Central memory CD4-positive, alpha-beta T cell (primary cell): ENCODE measurements around the gene HIVEP3.

Source experiments
- DNase-seq: peaks from one replicate; pipeline ENCODE4 v3.0.0; 2022

Gene HIVEP3

DNA sequence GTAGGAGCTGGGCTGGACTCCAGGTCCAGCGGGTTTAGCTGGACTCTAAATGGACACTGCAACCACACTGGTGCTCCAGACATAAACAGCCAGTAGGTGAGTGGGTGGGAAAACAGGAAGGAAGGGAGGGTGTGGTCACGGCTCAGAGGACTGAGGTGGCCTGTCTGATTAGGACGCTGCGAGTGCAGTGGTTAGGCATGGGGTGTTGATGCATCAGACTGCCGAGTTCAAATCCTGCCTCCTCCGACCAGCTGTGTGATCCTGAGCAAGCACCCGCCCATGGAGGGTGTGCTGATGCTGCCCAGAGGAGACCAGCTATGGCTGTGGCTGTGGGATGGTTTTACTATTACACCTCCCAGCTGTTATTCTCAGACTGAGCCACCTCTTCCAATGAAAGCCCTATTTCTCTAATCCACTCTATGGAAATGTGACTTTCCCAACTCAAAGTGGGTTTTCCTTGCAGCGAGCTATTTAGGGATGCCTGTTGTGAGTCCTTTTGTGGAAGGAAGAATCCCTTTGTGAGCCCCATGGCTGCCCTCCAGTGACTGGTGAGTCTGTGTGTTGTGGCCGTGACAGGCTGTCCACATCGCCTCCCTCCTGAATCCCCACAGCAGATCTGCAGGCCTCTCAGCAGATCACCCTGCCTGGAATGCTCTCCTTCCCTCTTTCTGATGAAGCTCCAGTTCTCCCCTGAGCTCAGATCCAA, 377.7 kb downstream of the HIVEP3 start:
- no peak for DNase-seq

- DNase-seq: no peak
These were observed 378.7 kb downstream of the HIVEP3 start for GRCh38 chr1:41539999-41540398.

GRCh38 chr1:41539418-41539805, 379.3 kb downstream of the HIVEP3 start:
- DNase-seq: no peak

DNA sequence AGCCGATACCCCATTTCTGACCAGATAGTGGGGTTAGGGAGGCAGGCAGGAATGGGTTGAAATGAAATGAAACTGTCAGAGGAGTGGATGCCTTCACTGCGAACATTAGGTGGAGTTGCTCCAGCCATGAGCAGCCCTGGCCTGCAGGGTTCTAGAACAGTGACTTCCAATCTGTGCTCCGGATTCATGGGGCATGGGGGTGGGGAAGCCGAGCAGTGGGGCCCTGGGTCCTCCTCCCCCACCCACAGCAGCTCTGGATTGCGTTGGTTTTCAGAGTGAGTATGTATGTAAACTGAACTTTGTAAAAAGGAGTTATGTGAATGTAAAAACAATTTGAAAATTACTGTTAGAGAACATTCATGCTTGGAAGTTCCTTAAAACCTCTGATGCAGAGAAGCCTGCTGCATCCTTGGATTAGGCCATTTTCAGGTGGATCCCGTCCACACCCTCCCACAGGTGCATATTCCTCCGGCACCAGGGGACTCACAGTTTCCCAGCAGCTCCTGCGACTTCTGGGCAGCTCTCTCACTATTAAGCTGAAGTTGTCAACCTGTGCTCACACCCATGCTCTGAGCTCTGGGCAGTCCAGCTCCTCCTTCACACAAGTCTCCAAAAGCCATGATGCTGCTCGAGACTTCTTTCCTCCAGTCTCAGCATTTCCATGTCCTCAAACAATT, 379.8 kb downstream of the HIVEP3 start:
- DNase-seq: no peak

GRCh38 chr1:41537788-41538351, 380.9 kb downstream of the HIVEP3 start:
- no peak for DNase-seq

- DNase-seq: no peak
These were observed 381.5 kb downstream of the HIVEP3 start for GRCh38 chr1:41537251-41537650.

- no peak for DNase-seq
These were observed 382.3 kb downstream of the HIVEP3 start for GRCh38 chr1:41536361-41536802.

DNA sequence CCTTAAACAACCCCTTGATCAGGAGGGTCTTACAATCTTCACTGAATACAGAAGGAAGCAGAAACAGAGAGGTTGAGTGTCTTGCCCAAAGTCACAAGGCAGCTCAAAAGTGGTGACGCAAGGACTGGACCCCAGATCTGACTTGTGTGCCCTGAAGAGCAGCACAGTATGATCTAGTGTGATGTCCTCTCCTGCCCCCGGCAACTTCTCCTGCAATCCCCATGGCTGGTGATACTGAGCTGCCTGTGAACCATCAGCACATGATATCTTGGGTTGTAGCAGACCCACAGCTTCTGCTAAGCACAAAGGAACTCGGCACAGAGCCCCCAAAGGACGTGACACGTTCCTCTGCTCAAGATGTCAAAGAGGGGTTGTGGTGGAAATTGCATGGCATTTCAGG, 383.0 kb downstream of the HIVEP3 start:
- no peak for DNase-seq

GRCh38 chr1:41535276-41535675, 383.4 kb downstream of the HIVEP3 start:
- DNase-seq: no peak

DNA sequence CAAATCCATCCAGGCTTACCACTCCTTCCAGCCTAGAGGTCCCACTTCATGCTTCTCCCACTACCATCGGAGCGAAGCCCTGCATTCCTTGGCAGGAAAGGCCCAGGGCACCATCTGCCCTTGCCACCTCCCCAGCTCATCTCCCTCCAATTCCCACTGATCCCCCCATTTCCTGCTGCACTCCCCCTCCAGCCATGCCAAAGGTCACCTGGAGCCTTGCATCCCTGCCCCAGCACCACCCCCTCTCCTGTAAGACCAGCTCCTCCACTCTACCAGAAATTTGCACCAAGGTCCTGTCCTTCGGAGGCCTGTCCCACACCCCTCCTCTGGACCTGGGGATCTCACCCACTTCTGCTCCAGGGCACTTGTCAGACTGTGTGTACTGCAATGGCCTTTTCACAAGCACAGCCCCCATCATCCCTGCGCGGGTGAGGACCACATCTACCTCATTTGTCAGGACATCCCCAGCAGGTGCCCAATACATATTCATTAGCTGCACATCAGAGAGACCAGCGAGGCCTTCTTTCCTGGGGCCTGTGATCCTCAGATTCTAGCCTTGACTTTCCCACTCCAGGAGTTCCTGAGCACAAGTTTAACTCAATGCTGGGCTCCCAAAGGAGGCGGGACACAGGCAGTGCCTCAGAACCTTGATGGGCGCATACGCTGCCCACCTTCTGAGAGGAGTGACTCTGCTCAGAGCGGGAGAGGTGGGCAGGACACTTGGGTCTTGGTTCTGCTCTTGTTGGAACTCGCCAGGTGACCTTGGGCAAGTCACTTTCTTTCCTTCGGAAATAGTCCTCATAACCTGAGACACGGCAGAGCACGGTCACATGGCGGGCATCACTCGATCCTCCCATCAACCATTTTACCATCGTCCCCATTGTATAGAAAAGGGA, 384.3 kb downstream of the HIVEP3 start:
- no peak for DNase-seq

- DNase-seq: no peak
These were observed 385.0 kb downstream of the HIVEP3 start for GRCh38 chr1:41533731-41534080.

GRCh38 chr1:41533016-41533730, 385.5 kb downstream of the HIVEP3 start:
- DNase-seq: no peak

DNA sequence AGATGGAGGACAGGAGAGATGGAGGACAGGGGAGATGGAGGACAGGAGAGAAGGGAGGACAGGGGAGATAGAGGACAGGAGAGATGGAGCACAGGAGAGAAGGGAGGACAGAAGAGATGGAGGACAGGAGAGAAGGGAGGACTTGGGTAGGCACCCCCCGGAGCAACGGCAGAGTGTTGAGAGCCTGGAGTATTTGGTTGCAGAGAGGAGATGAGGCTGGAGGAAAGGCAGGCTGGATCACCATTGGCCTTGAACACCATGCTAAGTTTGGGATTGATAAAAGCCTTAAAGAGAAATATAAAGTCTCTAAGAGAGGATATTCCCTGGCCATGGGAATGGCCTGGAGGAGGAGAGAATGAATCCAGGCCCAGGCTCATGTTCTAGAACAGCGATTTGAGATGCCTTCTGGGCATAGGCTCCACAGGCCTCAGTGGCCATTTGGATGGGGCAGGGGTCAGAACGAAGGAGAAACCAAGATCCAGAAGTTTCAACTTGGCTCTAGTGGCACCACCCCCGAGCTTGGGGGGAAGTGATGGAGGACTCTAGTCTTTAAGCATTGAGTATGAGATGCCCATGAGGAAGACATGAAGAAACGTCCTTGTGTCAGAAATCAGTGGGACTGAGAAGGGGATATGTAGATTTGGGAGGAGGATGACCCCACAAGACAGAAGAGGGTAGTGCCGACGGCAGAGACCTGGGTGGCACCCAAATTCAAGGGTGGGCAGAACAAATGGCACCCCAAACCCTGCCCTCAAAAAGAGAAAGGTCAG, 386.3 kb downstream of the HIVEP3 start:
- DNase-seq: no peak

DNA sequence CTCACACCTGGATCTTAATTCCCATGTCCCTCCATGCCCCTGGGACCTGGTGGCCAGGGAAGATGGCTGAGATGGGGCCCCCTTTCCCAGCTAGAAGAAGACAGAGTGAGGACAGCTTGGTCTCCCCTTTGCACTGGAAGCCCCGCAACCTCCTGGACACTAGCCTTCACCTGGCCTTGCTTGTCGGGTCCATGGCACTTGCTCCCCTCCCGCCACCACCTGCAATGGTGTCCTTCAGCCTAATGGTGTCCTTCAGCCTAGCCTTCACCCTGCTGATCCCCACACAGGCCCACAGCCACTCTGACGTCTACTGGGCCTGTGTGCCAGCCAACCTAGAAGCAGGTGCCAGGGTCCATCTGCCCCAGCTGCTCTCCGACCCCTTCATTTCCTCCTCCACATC, 388.3 kb downstream of the HIVEP3 start:
- no peak for DNase-seq

DNA sequence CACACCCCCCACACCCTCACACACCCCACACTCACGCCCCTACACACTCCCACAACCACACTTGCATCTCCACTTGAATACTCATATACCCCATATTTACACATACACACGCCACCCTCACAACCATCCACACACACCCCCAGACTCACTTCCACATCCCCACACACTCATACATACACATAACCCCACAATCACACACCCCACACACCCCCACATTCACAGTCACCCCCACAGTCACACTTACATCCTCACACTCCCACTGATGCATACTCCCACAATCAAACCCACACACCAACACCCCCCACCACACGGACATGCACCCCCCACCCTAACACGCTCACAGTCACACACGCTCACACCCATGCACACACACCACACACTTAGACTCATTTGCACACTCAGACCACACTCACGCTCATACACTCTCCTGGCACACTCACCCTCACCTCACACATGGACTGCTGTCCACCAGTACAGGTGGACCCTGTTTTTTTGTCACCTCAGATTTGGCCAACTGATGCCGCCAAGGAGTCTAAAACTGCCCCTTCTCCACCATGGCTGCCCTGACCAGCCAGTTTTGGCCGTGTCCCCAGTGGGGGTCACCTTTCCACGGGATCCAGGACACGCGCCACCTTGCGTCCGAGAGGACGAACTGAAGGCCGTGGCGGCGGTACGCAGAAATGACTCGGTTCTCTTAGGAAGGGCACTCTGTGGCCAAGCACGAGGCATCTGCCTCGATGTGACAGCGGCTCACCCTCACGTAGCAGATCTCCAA, 388.9 kb downstream of the HIVEP3 start:
- no peak for DNase-seq

GRCh38 chr1:41528726-41529605, 389.8 kb downstream of the HIVEP3 start:
- DNase-seq: no peak

DNA sequence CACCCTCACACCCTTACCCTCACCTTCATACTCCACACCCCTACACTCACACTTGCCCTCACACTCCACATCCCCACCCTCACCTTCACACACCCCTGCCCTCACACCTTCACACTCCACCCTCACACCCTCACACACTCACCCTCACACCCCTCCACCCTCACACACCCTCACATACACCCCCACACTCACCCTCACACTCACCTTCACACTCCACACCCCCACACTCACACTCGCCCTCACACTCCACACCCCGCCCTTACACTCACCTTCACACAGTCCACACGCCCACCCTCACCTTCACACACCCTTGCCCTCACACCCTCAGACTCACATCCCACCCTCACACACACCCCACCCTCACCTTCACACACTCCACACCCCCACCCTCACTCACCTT, 390.6 kb downstream of the HIVEP3 start:
- DNase-seq: no peak

DNA sequence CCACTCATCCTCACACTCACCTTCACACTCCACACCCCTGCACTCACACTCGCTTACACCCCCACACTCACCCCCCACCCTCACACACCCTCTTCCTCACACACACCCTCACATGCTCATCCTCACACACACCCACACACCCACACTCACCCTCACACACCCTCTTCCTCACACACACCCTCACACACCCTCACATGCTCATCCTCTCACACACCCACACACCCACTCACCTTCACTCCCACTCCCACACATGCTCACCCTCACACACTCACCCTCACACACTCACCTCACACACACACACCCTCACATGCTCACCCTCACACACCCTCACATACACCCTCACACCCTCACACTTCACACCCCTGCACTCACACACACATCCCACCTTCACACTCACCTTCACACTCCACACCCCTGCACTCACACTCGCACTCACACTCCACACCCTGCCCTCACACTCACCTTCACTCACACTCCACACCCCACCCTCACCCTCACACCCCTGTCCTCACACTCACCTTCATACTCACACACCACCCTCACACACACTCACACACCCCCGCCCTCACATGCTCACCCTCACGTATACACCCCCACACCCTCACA, 391.7 kb downstream of the HIVEP3 start:
- no peak for DNase-seq

- no peak for DNase-seq
These were observed 392.7 kb downstream of the HIVEP3 start for GRCh38 chr1:41525891-41526587.
